Measurements from ENCODE around the gene TXNDC2. TPM values are rescaled to one million over a fixed set of nuclear protein-coding genes. Genes with fewer than 3 reads are reported as not detected.
A peak's percentile ranks its signal among the peaks of the same experiment; 100 is the strongest.

The TXNDC2 gene
- total and polyA plus RNA-seq, 2 experiments from 2014 or later = not detected

DNA sequence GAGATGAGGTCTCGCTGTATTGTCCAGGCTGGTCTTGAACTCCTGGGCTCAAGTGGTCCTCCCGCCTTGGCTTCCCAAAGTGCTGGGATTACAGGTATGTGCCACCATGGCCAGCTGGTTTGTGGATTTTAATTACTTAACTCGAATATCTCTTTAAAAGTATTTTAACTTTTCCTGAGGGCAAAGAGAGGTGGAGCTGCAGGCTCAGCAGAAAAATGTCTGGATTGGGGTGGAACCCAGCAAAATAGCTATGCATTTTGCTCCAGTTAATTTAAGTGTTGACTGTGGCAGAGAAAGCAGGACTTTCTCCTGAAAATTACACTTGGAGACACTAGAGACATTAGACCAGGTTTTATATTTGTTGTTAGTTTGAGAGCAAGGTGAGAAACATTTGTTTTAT, 35.5 kb upstream of the TXNDC2 start:
- no peak overlapping the region for H3K4me3 ChIP-seq
- peaks cover 5% of the 10 kb centered on the region for H3K4me1 ChIP-seq (ENCODE audit: low read depth)
- peaks cover 15% of the 10 kb centered on the region for H3K27me3 ChIP-seq
- H3K27ac ChIP-seq = no peak overlapping the region
- TF ChIP-seq, protein P1, sequence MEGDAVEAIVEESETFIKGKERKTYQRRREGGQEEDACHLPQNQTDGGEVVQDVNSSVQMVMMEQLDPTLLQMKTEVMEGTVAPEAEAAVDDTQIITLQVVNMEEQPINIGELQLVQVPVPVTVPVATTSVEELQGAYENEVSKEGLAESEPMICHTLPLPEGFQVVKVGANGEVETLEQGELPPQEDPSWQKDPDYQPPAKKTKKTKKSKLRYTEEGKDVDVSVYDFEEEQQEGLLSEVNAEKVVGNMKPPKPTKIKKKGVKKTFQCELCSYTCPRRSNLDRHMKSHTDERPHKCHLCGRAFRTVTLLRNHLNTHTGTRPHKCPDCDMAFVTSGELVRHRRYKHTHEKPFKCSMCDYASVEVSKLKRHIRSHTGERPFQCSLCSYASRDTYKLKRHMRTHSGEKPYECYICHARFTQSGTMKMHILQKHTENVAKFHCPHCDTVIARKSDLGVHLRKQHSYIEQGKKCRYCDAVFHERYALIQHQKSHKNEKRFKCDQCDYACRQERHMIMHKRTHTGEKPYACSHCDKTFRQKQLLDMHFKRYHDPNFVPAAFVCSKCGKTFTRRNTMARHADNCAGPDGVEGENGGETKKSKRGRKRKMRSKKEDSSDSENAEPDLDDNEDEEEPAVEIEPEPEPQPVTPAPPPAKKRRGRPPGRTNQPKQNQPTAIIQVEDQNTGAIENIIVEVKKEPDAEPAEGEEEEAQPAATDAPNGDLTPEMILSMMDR (IDR thresholded peaks at IDR 0.05; ENCODE audit: low read depth, low read length) = no peak
- H3K9me3 ChIP-seq (ENCODE audit: low read depth) = no peaks in the 10 kb centered on the region
- DNase-seq (ENCODE audit: low read depth in 1 of 2, low spot score in 1 of 2) = no peak
- H3K36me3 ChIP-seq = no peaks in the 10 kb centered on the region

DNA sequence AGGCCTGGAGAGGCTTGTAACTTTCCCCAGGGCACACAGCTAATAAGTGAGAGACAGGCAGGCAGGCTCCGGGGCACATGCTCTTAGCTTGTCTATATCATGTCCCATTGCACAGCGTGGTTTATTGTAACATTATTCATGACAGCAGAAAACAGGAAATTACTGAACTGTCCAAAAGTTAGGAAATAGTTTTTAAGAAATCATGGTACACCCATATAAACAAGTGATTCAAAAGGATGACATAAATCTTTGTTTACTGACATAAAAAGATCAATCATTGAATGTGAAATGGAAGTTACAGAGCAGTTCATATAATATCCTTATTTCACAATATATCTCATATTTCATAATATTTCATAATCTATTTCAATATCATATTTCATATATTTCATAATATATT, 34.3 kb upstream of the TXNDC2 start:
- H3K4me1 ChIP-seq (ENCODE audit: low read depth) = peaks cover 5% of the 10 kb centered on the region
- H3K4me3 ChIP-seq = no peak overlapping the region
- H3K36me3 ChIP-seq = no peaks in the 10 kb centered on the region
- peaks cover 25% of the 10 kb centered on the region for H3K27me3 ChIP-seq
- H3K27ac ChIP-seq = no peak overlapping the region
- H3K9me3 ChIP-seq (ENCODE audit: low read depth) = no peaks in the 10 kb centered on the region
- DNase-seq (ENCODE audit: low read depth in 1 of 2, low spot score in 1 of 2) = peak in 1 of 2 donors; percentile 40
- TF ChIP-seq, protein P1 (IDR thresholded peaks at IDR 0.05; ENCODE audit: low read depth, low read length) = no peak

DNA sequence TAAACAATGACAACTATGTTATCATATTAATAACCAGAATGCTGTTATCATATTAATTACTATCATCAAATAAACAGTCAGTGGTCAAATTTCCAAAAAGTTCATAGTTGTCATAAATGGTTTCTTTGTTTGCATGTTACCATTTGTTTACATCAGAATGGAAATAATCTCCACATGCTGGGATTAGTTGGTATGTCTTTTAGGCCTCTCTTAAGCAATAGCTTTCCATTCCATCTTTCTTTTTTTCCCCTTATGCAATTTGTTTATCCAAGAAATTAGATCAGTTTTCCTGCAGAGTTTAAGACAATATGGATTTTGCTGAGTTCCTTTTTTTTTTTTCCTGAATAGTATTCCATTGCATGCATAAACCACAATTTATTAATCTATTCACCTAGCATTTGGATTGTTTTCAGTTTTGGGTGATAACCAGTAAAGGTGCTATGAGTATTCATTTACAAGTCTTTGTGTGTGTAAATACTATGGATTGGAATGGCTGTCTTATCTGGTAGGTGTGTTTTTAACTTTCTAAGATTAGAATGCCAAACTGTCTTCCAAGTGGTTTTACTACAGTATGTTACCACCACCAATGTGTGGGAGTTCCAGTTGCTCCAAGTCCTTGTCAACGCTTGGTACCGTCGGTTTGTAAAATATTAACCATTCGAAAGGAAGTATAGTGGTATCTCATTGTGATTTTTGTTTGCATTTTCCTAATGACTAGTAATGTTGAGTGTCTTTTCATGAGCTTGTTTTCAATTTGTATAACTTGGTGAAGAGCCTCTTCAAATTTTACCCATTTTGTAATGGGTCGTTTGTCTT, 33.3 kb upstream of the TXNDC2 start:
- TF ChIP-seq, protein P1 (IDR thresholded peaks at IDR 0.05; ENCODE audit: low read depth, low read length) = no peak

DNA sequence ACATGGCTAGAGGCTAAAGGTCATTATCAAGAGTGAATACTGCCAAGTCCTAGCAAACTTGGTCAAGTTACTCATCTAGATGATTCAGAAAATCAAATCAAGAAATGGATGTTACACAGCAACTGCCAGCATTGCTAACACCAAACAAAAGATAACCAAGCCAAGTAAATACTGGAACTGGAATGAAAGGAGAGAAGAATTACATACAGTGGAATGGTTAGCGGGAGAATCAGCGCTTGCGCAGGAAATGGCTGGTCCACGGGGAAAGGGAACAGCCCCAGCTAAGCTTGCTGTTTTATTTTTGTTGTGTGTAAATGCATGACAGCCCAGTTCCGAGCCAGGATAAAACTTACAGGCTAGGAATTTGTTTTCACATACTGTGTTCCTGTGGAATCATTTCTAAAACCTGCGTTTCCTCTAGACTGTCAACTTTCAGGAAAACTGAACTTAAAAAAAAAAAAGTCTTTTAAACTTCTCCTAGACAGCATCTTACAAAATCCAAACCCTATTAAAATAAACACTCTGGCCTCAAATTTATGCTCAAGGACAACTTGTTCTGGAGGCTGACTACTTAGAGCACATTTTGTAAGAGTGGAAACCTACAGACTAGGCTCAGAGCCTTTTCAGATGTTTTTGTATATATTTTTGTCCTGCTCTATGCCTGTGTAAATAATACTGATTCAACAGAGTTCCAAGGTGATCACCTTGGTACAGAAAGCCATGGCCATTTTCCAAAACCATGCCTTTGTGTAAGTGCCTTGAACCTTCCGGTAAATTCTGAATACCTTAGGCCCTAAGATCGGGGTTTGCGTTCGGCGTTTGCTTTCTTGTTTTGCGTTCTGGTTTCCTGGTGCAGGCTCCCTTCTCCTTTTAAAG, 30.7 kb upstream of the TXNDC2 start:
- Histone ChIP-seq H3K27me3 (peaks cover 42% of the 10 kb centered on the region), H3K9me3 (ENCODE audit: low read depth) (no peaks in the 10 kb centered on the region), H3K27ac (no peak overlapping the region), H3K36me3 (no peaks in the 10 kb centered on the region), H3K4me3 (no peak overlapping the region), H3K4me1 (ENCODE audit: low read depth) (no peaks in the 10 kb centered on the region)
- TF ChIP-seq, protein P1 (IDR thresholded peaks at IDR 0.05; ENCODE audit: low read depth, low read length) = no peak
- peak in 1 of 2 donors; percentile 40 for DNase-seq (ENCODE audit: low read depth in 1 of 2, low spot score in 1 of 2)

More for the DNA sequence above, 33.3 kb upstream of the TXNDC2 start:
- Histone ChIP-seq H3K9me3 (ENCODE audit: low read depth) (no peaks in the 10 kb centered on the region), H3K27me3 (peaks cover 27% of the 10 kb centered on the region), H3K4me1 (ENCODE audit: low read depth) (peaks cover 5% of the 10 kb centered on the region), H3K4me3 (no peak overlapping the region), H3K27ac (no peak overlapping the region), H3K36me3 (no peaks in the 10 kb centered on the region)
- peak in 1 of 2 donors; percentile 23 for DNase-seq (ENCODE audit: low read depth in 1 of 2, low spot score in 1 of 2)

DNA sequence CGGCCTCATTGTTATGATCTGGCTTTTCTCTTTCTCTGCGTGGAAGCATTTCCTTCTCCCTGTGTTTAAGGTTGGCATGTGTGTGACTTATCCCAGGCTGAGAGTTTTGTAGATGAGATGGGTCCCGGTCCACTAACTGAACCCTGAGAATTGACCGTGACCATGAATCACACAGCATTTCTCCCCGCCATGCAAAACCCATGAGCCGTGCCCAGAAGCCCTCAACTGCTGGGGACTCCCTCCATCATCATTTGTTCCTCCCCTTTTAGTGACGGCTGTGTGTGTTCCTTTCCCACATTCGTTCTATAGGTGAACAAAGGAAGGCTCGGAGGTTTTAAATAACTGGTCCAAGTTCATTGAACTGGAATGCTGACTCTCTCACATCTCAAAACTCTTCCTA, 30.1 kb upstream of the TXNDC2 start:
- no peak for DNase-seq (ENCODE audit: low read depth in 1 of 2, low spot score in 1 of 2)

More for the DNA sequence above, 30.1 kb upstream of the TXNDC2 start:
- Histone ChIP-seq H3K36me3 (no peaks in the 10 kb centered on the region), H3K27me3 (peaks cover 42% of the 10 kb centered on the region), H3K4me1 (ENCODE audit: low read depth) (peaks cover 3% of the 10 kb centered on the region), H3K27ac (no peak overlapping the region), H3K4me3 (no peak overlapping the region), H3K9me3 (ENCODE audit: low read depth) (no peaks in the 10 kb centered on the region)
- TF ChIP-seq, protein P1 (IDR thresholded peaks at IDR 0.05; ENCODE audit: low read depth, low read length) = no peak

All from cardiac muscle cell (in vitro differentiated cells and primary cell).